Activated T-cell treated with anti-CD3 and anti-CD28 coated beads for 48 hours (primary cell): ENCODE results near the gene DEAF1.
A peak's percentile ranks its signal among the peaks of the same experiment; 100 is the strongest.

Experiments used
- DNase-seq: peaks from one replicate; pipeline ENCODE4 v3.0.0-alpha.2; 2020; ENCODE audit warnings: low read depth

DEAF1 gene

GRCh38 chr11:623999-624704 lies 70.9 kb downstream of the DEAF1 start:
- DNase-seq: no peak

DNA sequence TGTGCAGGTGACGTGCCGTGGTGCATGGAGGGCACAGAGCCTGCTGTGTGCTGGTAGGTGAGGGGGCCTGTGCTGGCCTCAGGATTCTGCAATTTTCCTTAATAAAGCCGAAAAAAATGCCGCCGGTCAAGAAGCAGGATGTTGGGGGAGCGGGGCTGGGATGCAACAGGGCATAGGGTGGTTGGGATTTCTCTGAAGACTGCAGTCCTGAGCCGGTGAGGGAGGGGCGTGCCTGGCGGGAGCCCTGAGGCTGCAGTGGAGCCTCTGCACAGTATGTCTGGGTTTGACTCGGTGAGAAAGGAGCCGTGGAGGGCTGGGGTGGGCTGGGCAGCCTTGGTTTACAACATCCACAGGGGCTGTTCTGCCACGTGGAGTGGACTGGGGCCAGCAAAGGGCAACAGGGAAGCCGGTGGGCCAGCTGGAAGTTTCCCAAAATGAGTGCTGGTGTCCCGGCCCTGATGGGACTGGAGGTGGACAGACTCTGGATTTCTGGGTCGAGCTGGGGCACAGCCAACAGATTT lies 71.6 kb downstream of the DEAF1 start:
- DNase-seq: no peak

- no peak for DNase-seq
Measured at GRCh38 chr11:621838-622237, 73.2 kb downstream of the DEAF1 start.

DNA sequence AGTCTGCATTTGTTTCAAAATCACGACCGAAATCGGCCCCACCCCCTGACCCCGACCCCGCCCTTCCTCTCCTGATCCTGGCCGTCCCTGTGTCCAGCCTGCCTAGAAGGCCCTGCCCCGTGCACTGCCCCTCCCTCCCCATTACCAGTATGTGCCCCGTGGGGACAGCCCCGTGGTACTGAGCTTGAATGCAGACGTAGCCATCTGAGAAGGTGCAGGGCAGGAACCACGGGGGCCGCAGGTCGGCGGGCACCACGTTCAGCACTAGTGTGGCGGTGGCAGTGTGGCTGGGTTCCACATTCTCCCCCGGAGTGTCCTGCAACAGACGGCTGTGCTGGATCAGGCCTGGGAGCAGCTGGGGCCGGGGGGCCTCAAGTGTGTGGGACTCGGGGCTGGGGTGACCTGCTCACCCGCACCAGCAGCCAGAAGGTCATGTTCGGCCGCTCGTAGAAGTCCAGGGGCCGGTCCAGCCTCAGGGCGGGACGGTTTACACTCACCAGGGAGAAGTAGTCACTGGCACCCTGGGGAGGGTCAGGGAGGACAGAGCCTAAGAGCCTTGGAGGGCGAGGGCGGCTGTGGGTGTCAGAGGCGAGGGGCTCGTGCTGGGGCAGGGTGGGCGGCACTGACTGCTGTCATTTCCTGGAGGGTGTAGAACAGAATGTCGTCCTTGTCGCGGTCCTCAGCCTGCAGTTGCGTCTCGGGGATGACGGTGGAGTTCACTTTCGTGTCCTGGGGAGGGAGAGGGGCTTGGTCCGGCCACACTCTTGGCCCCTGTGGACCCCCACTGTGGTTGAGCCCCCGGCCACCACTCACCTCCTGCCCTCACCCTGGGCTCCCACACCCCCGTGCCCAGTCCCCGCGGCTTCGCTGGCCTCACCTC lies 73.8 kb downstream of the DEAF1 start:
- no peak for DNase-seq

DNA sequence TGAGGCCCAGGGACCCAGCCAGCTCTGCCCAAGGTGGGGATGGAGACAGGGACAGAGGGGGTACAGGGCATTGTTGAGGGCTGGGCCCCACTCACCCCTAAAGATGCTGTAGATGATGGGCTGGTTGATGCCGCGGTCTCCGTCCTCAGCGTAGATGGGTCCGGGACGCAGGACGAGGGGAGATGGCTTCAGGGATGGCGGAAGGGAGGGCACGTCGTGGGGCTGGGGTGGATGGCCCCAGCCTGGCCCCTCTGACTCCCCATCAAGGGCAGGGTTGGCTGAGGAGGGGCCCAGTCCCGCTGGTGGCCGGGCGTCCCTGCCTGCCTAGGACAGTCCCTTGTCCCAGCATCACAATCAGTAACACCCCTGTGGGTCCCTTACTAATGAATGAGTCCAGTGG lies 74.8 kb downstream of the DEAF1 start:
- no peak for DNase-seq

GRCh38 chr11:619628-620050 lies 75.4 kb downstream of the DEAF1 start:
- no peak for DNase-seq

GRCh38 chr11:618856-619627 lies 76.0 kb downstream of the DEAF1 start:
- DNase-seq: no peak

DNA sequence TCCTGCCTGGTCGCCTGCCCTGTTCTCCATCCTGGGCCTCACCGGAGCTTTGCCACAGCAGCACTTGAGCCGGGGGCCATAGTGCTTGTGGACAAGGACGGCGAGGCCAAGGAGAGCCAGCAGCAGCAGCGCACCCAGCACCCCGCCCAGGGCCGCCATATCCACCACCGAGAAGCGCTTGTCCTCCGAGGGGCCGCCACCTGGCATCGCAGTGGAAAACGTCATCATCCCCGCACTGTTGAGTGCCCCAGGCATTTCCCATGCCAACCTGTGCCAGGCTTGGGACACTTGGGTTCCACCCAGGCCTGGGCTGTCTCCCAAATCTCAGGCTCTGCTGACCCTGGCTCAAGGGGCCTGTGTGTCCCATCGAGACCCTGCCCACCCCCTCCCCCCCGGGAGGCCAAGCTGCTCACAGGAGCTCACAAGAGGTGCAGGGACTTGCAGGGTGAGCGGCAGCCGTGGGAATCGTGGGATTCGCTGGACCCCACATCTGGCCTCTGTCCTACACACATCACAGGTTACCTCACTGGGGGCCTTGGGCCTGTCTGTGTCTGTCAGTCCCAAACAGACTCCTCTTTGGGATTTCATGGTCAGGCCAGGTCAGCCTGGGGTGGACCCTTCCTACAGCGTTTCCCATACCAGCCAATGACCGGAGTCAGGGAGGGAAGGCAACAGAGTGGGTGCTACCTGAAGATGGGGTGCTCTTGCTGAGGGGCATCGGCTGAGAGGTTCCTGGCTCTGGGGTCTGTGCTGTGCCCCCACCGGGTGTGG lies 76.9 kb downstream of the DEAF1 start:
- DNase-seq: no peak

GRCh38 chr11:617199-617911 lies 77.7 kb downstream of the DEAF1 start:
- DNase-seq: no peak

DNA sequence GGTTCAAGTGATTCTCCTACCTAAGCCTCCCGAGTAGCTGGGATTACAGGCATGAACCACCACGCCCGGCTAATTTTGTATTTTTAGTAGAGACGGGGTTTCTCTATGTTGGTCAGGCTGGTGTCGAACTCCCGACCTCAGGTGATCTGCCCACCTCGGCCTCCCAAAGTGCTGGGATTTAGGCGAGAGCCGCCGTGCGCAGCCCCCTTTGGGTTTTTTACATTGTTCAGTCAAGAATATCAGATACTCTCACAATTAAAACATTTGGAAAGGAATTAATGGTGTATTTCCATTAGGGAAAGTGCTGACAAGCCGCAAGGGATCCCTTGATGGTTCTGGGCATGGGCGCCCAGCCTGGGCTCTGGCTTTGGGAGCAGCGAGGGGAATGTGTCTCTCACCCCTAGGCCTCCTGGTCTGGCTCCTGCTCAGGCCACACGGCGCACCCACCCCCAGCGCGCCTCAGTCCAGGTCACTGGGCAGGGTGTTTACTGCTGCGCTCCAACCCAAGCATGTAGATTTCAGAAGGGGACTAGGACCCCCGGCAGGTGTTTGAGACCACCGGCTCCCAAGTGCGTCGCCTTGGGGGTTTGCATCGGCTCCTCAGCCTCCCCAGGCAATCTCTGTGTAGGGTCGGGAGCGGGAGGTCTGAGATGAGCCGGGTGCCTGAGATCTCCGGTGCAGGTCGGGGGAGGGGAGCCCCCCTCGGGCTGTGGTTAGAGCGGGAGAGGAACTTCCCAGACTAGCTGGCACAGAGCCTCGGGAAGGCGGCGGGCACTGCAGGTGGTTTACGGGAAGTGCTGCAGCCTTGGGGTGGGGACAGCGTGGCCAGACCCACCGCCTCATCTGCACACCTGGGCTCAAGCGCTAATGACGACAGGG lies 78.5 kb downstream of the DEAF1 start:
- no peak for DNase-seq

DNA sequence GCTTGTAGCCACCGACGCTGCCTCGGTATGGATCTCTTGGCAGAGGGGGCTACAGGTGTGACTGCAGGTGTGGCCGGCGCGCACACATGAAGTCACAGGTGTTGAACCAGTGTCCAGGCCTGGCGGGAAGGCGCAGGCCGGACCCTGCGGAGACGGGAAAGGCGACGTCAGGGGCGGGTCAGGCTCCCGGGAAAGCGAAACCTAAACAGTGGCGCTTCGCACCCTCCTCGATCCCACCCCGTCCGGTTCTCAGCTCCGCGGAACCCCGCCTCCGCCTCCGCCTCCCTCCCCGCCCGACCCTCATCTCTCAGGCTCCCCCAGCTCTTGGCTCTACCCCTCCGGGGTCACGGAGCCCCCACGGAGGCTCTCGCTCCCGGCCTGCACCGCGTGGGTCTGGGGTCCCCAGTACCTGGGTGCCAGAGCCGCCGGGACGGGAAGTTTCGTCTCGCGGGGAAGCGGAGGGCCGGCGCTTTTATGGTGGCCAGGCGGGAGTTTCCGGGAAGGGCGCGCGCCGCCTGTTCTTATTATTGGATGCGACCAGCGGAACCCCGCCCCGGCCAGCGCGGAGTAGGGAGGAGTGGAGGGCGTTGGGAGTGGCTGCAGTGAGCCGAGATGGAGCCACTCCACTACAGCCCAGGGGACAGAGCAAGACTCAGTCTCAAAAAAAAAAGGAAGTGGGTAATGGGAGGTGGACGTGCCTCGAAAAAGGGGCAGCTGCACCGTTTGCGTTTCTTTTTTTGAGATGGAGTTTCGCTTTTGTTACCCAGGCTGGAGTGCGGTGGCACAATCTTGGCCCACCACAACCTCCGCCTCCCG lies 79.3 kb downstream of the DEAF1 start, which contains the start of gene IRF7:
TSS of gene IRF7 (minus strand) at position 447 of the 816 bp plus-strand sequence. CDS start 586 bp downstream, outside the sequence.
- peak; percentile 83 for DNase-seq

- DNase-seq: no peak
Measured at GRCh38 chr11:614623-615503, 80.2 kb downstream of the DEAF1 start.

- no peak for DNase-seq
Measured at GRCh38 chr11:614021-614622, 80.9 kb downstream of the DEAF1 start.

DNA sequence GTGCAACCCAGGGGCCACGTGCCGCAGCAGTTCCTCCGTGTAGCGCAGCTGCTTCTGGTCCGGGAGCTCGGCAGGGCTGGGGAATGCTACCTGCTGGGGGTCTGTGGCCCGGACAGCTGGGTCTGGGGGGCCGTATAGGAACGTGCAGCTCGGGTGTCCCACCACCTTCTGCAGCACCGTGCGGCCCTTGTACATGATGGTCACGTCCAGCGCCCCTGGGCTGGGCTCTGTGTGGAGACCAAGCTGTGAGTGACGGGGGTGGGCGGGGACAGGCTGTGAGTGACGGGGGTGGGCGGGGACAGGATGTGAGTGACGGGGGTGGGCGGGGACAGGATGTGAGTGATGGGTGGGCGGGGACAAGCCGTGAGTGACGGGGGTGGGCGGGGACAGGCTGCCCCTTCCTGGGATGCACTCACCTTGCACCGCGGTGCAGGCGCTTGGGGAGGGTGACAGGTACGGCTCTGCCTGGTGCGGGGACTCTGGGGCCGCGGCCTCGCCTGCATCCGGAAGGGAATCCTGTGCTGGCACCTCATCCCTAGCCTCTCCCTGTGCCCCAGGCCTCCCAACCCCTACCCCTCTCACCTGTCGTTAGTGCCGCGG lies 81.6 kb downstream of the DEAF1 start:
- peak; percentile 72 for DNase-seq

DNA sequence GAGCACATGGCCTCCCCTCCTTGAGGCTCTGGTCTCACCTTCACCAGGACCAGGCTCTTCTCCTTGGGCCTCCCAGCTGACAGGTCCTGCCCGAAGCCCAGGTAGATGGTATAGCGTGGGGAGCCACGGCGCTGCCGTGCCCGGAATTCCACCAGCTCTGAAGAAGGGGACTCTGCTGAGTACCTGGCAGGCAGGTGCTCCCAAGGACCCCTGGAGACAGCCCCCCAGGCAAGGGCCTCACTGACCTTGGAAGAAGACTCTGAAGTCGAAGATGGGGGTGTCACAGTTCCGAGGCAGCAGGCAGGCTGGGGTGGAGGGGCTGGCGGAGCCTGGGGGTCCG lies 82.1 kb downstream of the DEAF1 start:
- no peak for DNase-seq

DNA sequence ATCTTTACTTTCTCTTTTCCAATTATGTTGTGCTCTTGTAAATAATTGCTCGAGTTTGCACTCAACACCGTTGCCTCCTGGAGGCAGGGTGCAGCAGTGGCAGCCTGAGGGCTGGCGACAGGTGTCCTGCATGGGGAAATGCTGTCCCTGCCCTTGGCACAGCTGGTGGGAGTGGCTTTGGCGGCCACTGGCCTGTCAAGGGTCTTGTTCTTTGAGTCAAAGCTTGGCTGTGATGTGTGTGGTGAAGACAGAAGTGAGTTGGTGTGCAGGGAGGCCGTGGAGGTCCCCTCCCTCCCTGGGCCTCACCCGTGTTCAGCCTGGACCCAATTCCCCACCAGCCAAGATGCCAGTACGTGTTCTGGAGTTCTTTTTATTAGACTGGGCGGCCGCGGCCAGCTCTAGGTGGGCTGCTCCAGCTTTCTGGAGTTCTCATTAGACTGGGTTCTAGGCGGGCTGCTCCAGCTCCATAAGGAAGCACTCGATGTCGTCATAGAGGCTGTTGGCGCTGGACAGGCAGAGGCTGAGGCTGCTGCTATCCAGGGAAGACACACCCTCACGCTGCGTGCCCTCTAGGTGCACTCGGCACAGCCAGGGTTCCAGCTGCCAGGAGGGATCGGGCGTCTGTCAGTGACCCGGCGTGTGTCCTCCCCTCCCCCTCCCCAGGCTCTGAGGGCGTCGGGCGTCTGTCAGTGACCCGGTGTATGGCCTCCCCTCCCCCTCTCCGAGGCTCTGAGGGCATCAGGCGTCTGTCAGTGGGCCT lies 82.6 kb downstream of the DEAF1 start:
- DNase-seq: no peak
